NCI-H2081 treated with DMSO at 0.1 percent for 48 hours (cell line): Measurements from ENCODE around the gene EXOC3.
"Not testable (repeated sequence)": the region's sequence is repeated elsewhere in the genome, so short reads cannot be mapped to it uniquely, and the experiment has no call there.

ENCODE experiments used
- DNase-seq: peaks from one replicate; lab custom pipeline; 2025; lab: John Stamatoyannopoulos, UW

EXOC3 gene

GRCh38 chr5:474232-474839 is 31.4 kb downstream of the EXOC3 start:
- DNase-seq = not testable (repeated sequence)

DNA sequence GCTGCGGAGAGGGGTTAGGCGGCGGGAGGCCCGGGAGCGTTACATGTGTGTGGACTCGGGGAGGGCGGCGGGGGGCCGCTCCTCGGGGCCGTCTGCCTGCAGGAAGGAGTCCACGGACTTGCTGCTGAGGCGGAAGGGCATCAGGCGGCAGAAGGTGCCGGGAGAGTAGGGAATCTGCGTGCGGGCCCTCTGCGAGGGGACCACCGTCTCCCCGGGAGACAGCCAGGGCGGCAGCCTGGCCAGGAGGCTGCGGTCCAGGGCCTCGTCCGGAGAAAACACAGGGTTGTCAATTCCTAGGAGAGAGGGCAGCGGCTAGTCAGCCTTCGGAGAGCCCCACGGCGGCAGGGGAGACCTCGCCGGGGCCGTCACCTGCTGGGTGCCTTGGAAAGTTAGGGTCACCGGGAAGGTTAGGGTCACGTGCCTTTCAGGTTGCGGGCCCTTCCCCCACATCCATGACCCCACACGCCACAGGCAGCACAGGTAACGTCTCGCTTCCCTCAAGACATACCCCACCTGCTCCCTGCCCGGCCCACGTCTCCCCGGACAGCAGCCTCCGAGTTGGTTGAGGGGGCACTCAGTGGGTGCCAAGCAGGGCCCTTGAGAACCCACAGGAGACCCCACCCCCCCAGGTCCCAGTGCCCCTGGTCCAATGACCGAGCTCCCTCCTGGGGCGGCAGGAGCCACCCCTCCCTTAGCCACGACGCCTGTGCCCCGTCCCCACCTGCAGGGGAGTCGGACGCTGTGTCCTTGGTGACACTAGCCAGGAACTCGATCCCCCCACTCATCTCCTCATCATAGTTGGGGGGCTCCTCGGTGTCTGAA is 32.1 kb downstream of the EXOC3 start:
- no peak for DNase-seq

GRCh38 chr5:475704-476101 is 32.7 kb downstream of the EXOC3 start:
- DNase-seq = no peak

GRCh38 chr5:476102-476813 is 33.3 kb downstream of the EXOC3 start:
- no peak for DNase-seq

GRCh38 chr5:476814-477175 is 33.8 kb downstream of the EXOC3 start:
- DNase-seq = no peak

DNA sequence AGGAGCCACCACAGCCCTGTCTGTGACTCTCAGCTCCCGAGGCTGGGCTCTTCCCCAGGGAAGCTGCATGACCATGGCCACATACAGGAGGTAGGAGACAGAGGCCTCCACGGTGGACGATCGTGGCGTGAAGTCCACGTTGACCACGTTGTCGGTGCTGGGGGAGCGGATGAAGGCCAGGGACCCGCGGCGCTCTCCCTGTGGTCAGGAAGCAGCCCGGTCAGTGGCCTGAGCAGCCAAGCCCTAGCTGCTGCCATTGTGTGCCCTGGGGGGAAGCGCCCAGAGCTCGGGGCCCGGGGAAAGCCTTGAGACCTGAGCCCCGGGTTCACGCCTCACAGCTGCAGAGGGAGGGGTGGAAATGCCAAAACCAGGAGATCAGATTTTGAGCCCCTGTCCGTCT is 34.3 kb downstream of the EXOC3 start:
- no peak for DNase-seq

DNA sequence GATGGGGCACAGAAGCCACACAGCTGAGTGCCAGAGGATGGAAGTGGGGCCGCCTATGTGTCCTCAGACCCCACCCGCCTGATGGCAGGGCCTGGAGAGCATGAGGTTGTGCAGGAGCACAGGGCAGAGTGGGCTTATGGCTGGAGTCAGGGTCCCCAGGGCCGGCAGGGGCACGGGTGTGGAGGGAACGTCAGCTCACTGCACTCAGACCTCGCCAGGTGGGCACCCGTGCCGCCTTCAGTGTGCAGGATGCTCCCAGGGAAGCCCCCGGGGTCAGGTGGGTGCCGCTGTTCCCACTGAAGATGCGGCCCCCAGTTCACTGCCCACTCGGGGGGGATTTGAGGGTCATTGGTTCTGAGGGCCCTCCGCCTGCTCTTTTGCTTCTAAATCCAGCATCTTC is 34.9 kb downstream of the EXOC3 start:
- DNase-seq = no peak

- DNase-seq = no peak
Observed at GRCh38 chr5:478369-478981, 35.5 kb downstream of the EXOC3 start.

DNA sequence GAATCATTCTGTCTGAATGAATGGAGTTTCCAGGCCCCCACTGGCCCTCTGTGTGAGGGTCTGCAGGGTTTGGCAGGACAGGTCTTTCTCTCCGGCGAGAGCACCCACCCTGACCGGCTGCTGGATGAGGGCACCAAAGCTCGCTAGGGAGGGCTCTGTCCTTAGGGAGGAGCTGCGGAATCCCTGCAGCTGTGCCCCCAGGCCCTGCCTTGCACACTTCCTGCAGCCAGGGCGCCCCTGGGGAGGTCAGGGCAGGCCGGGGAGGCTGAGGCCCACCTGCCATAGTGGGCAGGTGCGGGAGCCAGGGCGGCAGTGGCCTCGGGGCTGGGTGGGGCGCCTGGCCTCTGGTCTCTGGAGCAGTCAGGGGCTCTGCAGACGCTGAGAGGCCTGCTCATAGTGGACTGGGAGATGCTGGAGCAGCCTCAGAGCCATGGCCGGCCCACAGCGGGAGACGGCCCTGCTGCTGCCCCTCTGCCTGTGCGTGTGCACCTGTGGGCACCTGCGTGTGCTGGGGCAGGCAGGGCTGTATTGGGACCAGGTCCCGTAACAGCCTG is 36.1 kb downstream of the EXOC3 start:
- no peak for DNase-seq

GRCh38 chr5:479566-480319 is 36.8 kb downstream of the EXOC3 start:
- no peak for DNase-seq

GRCh38 chr5:481347-481746 is 38.4 kb downstream of the EXOC3 start:
- DNase-seq = no peak

- DNase-seq = no peak
Observed at GRCh38 chr5:482021-482420, 39.0 kb downstream of the EXOC3 start.

- no peak for DNase-seq
Observed at GRCh38 chr5:482506-482905, 39.5 kb downstream of the EXOC3 start.

GRCh38 chr5:483011-483410 is 40.0 kb downstream of the EXOC3 start:
- no peak for DNase-seq

DNA sequence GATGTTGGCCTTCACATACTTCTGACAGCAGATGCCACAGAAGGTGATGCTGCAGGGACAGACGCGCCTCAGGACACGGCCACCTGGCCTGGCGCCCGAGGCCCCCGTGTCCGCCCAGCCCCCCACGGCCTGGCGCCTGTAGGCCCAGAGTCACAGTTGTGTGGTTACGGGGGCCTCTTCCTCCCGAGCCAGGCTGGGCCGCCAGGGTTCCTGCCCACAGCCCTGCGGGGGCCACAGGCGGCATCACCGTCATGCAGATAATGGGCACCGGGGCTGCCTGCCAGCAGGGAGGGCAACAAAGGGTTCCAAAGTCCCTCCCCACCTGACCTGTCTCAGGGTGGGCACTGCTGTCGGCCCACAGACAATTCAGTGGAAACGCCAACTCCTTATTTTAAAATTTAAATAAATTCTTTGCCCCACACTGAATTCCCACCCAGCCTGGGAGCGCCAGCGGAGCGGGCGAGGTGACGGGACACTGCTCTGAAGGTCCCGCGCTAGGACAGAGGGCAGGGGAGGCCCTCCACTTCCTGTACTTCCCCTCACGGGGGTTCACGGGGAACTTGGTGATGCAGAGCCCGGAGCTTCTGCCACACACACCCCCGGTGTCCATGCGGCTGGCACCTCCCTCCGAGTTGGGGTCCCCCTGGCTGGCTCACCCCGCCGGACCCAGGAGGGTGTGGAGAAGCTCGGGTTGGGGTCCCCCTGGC is 40.6 kb downstream of the EXOC3 start:
- no peak for DNase-seq

- no peak for DNase-seq
Observed at GRCh38 chr5:484556-484955, 41.6 kb downstream of the EXOC3 start.

DNA sequence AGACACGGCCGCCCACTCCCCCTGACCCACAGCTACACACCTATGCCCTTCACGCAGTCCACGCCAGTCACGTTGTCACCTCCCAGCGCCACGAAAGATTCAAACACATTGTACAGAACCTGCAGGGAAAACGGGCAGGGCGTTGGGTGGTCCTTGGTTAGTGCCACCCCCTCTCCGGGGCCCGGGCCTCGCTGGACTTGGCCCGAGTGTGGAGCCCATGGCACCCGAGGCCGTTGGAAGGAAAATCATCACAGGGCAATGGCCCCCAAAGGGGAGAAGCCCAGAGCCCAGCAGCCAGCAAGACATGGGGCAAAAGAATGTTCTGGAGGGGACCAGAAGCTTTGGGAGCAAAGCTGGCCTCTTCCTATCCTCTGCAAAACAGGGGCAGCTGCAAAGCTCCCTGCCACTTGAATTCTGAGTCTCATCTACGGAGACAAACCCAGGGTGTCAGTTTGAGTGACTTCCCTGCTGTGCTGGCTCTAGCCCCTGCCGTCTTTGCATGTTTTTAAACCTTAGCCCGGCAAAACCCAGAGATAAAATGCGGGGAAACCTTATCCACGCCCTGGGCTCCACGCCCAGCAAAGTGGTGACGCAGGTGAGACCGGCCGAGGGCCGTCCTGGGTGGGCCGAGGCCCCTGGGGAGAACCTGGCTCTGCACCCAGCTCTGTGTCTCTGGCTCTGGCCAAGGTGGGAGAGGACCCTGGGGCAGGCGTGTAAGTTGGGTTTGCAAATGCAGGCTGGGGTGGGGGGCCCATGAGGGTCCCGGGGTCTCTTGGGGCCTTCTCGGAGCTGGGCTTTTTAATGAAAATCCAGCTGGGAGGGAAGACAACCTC is 42.4 kb downstream of the EXOC3 start:
- DNase-seq = no peak

- DNase-seq = no peak
Observed at GRCh38 chr5:485946-486491, 43.0 kb downstream of the EXOC3 start.

- not testable (repeated sequence) for DNase-seq
Observed at GRCh38 chr5:486597-486996, 43.6 kb downstream of the EXOC3 start.

DNA sequence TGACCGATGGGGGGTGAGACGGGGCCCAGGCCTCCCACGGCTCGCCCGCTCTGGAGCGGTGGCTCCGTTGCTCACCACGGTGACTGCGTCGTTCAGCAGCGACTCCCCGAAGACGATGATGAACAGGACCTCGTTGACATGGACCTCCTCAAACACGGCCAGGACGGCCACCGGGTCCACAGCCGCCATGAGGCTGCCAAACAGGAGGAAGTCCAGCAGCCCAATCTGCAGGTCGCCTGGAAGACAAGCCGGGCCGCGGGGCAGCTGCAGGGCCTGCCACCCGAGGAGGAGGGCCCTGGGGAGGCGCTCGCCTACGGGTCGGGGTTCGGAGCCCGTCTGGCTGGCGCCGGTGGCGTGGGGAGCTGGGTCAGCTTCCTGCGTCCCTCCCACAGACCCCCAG is 45.3 kb downstream of the EXOC3 start:
- no peak for DNase-seq
